Caco-2 (cell line): ENCODE measurements around the gene FBXO38. TPM values are rescaled to one million over a fixed set of nuclear protein-coding genes. Genes with fewer than 3 reads are reported as not detected.

ENCODE experiments used
- BruUV-seq: library from RNA; stranded (reverse); fragments of 400-500 nt; replicated peaks from 2 replicates; lab custom pipeline; 2021; lab: Mats Ljungman, UMichigan
- CTCF ChIA-PET: fragments of 300-600 bp; sonication (Branson Sonifier 250); formaldehyde crosslinking; loops from one replicate; lab custom pipeline; 2022; ENCODE audit warnings: antibody characterized with exemption; lab: Charles Lee
- POLR2A ChIA-PET: fragments of 300-600 bp; sonication (Branson Sonifier 250); formaldehyde crosslinking; loops from one replicate; lab custom pipeline; 2022; ENCODE audit warnings: antibody characterized with exemption; lab: Charles Lee
- DNase-seq, 2 experiments: peaks; one replicate each; pipeline versions ENCODE4 v3.0.0 to v3.0.0-alpha.2; 2020 to 2022
- H3K27me3 ChIP-seq: replicated peaks from 2 replicates; pipeline ENCODE4 v1.6.0; 2011; ENCODE audit warnings: low read length; ENCODE audit not compliant: control insufficient read depth, insufficient read depth
- H3K36me3 ChIP-seq: 2 replicates; pipeline ENCODE4 v1.5.1; 2011; ENCODE audit warnings: low read length; ENCODE audit not compliant: control insufficient read depth, insufficient read depth
- H3K4me1 ChIP-seq: fragments of 250-450 bp; sonication (Bioruptor Pico); 2 replicates; pipeline ENCODE4 v1.5.1; 2020; ENCODE audit warnings: mild to moderate bottlenecking
- H3K4me3 ChIP-seq: 2 replicates; pipeline ENCODE4 v1.5.1; 2011; ENCODE audit warnings: low read depth, mild to moderate bottlenecking, control low read depth, low read length
- H3K9me3 ChIP-seq: fragments of 250-450 bp; sonication (Bioruptor Pico); 2 replicates; pipeline ENCODE4 v1.5.1; 2020; ENCODE audit warnings: mild to moderate bottlenecking, moderate library complexity
- H3K27ac Mint-ChIP-seq: one replicate; pipeline ENCODE4 v1.8.0; 2022; ENCODE audit warnings: mixed read lengths; ENCODE audit not compliant: unreplicated experiment
- H3K27me3 Mint-ChIP-seq: one replicate; pipeline ENCODE4 v1.8.0; 2022; ENCODE audit warnings: mixed read lengths; ENCODE audit not compliant: insufficient read depth, unreplicated experiment
- H3K36me3 Mint-ChIP-seq: one replicate; pipeline ENCODE4 v1.8.0; 2022; ENCODE audit warnings: mild to moderate bottlenecking, mixed read lengths; ENCODE audit not compliant: insufficient read depth, unreplicated experiment
- H3K4me1 Mint-ChIP-seq: one replicate; pipeline ENCODE4 v1.8.0; 2022; ENCODE audit warnings: low read depth, mixed read lengths; ENCODE audit not compliant: unreplicated experiment
- H3K4me3 Mint-ChIP-seq: one replicate; pipeline ENCODE4 v1.8.0; 2022; ENCODE audit warnings: mild to moderate bottlenecking, moderate library complexity, mixed read lengths; ENCODE audit not compliant: unreplicated experiment
- H3K9me3 Mint-ChIP-seq: one replicate; pipeline ENCODE4 v1.8.0; 2022; ENCODE audit warnings: mixed read lengths; ENCODE audit not compliant: unreplicated experiment
- intact Hi-C: fragments of 100-400 bp; cut with micrococcal nuclease; formaldehyde crosslinking; loops from one replicate; pipeline ENCODE4 v1.10.0; 2022; ENCODE audit not compliant: unreplicated experiment
- total RNA-seq: library from RNA; stranded (reverse); gene quantifications from 2 replicates; pipeline ENCODE4 v1.2.3, GENCODE V29; 2022
- TF ChIP-seq, protein P1 (sequence below), 2 experiments: fragments of 200-600 bp in 1 of 2; IDR thresholded peaks; 1 replicate in 1 of 2; 2 replicates in 1 of 2; pipeline versions ENCODE4 v1.5.1 to v1.8.0; 2011 to 2022; ENCODE audit warnings: antibody characterized with exemption in 1 of 2, control low read depth in 1 of 2, inconsistent platforms in 1 of 2, low read depth in 1 of 2, low read length in 1 of 2, mild to moderate bottlenecking in 1 of 2, moderate library complexity in 1 of 2; ENCODE audit not compliant: insufficient read depth in 1 of 2, severe bottlenecking in 1 of 2, unreplicated experiment in 1 of 2

Gene FBXO38
- total RNA-seq, 1 experiment from 2014 or later = 36.7 TPM

DNA sequence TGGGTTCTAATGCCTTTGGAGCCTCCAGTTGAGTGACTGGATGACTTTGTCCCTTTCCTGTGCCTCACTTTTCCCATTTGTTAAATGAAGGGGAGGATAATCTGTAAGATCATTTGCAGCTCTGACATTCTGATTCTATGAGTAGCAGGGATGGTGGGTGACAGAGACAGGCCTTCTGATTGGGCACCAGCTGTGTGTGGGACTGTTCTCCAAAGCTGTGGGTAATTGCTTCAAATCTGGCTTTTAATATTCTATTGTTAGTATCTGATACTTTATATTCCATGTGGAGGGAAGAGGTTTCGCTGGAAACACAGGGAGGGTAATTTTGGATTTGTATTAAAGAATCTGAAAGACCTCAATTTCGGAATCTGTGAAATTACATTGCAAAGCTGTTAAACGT lies 102.7 kb downstream of the FBXO38 start:
- TF ChIP-seq, protein P1, sequence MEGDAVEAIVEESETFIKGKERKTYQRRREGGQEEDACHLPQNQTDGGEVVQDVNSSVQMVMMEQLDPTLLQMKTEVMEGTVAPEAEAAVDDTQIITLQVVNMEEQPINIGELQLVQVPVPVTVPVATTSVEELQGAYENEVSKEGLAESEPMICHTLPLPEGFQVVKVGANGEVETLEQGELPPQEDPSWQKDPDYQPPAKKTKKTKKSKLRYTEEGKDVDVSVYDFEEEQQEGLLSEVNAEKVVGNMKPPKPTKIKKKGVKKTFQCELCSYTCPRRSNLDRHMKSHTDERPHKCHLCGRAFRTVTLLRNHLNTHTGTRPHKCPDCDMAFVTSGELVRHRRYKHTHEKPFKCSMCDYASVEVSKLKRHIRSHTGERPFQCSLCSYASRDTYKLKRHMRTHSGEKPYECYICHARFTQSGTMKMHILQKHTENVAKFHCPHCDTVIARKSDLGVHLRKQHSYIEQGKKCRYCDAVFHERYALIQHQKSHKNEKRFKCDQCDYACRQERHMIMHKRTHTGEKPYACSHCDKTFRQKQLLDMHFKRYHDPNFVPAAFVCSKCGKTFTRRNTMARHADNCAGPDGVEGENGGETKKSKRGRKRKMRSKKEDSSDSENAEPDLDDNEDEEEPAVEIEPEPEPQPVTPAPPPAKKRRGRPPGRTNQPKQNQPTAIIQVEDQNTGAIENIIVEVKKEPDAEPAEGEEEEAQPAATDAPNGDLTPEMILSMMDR (IDR thresholded peaks at IDR 0.05; ENCODE audit: insufficient read depth in 1 of 2, low read depth in 1 of 2, low read length in 1 of 2, severe bottlenecking in 1 of 2, unreplicated experiment in 1 of 2) = no peak
- no peaks in the 10 kb centered on the region for H3K9me3 ChIP-seq
- DNase-seq = no peak
- intact Hi-C loops = no loop called here
- H3K4me1 ChIP-seq = no peaks in the 10 kb centered on the region
- peaks cover 9% of the 10 kb centered on the region for H3K36me3 Mint-ChIP-seq
- POLR2A ChIA-PET = no interaction called here
- H3K4me3 ChIP-seq = no peak overlapping the region
- H3K9me3 Mint-ChIP-seq = no peaks in the 10 kb centered on the region
- H3K4me1 Mint-ChIP-seq = peaks cover 7% of the 10 kb centered on the region
- CTCF ChIA-PET = no interaction called here
- no peak overlapping the region for H3K4me3 Mint-ChIP-seq
- no peak overlapping the region for H3K27ac Mint-ChIP-seq
- no peaks in the 10 kb centered on the region for H3K27me3 ChIP-seq
- H3K27me3 Mint-ChIP-seq = peaks cover 29% of the 10 kb centered on the region
- no peaks in the 10 kb centered on the region for H3K36me3 ChIP-seq
- no TSS peak for BruUV-seq

DNA sequence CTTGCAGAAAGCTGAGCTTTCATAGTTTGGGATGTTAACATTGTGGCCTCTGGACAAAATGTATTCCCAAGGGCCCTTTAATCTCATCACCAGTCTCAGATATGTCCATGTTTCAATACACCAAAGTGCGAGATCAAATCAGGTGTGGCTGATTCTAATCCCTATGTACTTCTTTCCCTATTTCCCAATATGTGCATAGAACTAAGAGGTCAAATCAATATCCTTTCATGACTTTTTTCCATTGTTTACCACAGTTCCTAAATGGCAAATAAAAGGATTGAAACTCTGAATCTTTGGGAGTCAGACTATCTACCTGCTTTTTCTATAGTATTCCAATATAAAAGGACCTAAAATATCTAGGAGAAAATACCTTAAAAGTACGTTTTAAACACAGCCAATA lies 105.0 kb downstream of the FBXO38 start:
- Mint-ChIP-seq H3K36me3 (no peaks in the 10 kb centered on the region), H3K9me3 (no peaks in the 10 kb centered on the region), H3K4me3 (no peak overlapping the region), H3K27me3 (peaks cover 24% of the 10 kb centered on the region), H3K4me1 (no peaks in the 10 kb centered on the region), H3K27ac (no peak overlapping the region)
- Histone ChIP-seq H3K9me3 (no peaks in the 10 kb centered on the region), H3K36me3 (no peaks in the 10 kb centered on the region), H3K4me1 (no peaks in the 10 kb centered on the region), H3K27me3 (no peaks in the 10 kb centered on the region), H3K4me3 (no peak overlapping the region)
- BruUV-seq = no TSS peak
- TF ChIP-seq, protein P1 (IDR thresholded peaks at IDR 0.05; ENCODE audit: insufficient read depth in 1 of 2, low read depth in 1 of 2, low read length in 1 of 2, severe bottlenecking in 1 of 2, unreplicated experiment in 1 of 2) = no peak
- intact Hi-C loops = no loop called here
- CTCF ChIA-PET = no interaction called here
- POLR2A ChIA-PET = no interaction called here
- no peak for DNase-seq

DNA sequence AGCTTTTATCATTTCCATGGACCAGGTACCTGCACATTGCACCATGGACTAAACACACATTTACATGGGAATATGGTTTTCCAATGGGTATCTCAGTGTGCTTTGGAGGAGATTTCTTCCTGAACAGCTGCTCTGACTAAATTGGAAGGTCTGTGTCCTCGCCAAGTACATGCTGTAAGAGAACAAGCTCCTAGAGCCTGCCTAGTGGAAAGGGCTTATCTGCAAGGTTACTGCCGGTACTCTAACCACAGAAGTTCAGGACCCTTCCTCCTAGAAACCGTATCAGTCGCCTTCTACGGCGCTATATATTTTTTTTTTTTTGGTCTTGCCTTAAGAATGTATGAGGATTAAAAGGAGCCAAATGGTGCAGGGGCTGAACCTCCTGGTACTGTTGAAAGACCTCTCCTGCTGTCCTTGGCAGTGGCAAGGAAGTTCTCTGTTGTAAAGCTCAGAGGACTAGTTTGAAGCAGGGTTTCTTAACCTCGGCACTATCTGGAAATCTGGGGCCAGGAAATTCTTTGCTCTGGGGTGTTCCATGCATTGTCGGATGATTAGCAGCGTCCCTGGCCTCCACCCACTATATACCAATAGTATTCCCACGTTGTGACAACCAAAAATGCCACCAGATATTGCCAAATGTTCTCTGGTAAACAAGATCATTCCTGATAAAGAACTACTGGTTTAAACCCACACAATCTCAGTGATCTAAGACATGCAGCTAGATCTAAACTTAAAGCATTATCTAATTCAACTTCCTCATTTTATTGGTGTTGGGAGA lies 107.4 kb downstream of the FBXO38 start:
- no peak overlapping the region for H3K27ac Mint-ChIP-seq
- TF ChIP-seq, protein P1 (IDR thresholded peaks at IDR 0.05; ENCODE audit: insufficient read depth in 1 of 2, low read depth in 1 of 2, low read length in 1 of 2, severe bottlenecking in 1 of 2, unreplicated experiment in 1 of 2) = no peak
- no peaks in the 10 kb centered on the region for H3K9me3 ChIP-seq
- no peaks in the 10 kb centered on the region for H3K36me3 ChIP-seq
- no peak overlapping the region for H3K4me3 Mint-ChIP-seq
- no peaks in the 10 kb centered on the region; the same call in 1 of the 2 replicates for H3K27me3 ChIP-seq
- no peaks in the 10 kb centered on the region for H3K9me3 Mint-ChIP-seq
- H3K36me3 Mint-ChIP-seq = no peaks in the 10 kb centered on the region
- no TSS peak for BruUV-seq
- DNase-seq = no peak
- ChIA-PET CTCF (no interaction called here), POLR2A (no interaction called here)
- no peaks in the 10 kb centered on the region for H3K4me1 Mint-ChIP-seq
- H3K4me3 ChIP-seq = no peak overlapping the region
- H3K27me3 Mint-ChIP-seq = peaks cover 16% of the 10 kb centered on the region
- intact Hi-C loops = no loop called here
- H3K4me1 ChIP-seq = no peaks in the 10 kb centered on the region
